GM12875 (cell line): ENCODE results near the gene EVX2.

Experiments
- H3K4me3 ChIP-seq: one replicate; pipeline ENCODE4 v1.5.1; 2011; ENCODE audit warnings: low read depth, low read length, control low read depth
- TF ChIP-seq, protein P1 (sequence below): IDR thresholded peaks from 2 replicates; pipeline ENCODE4 v1.5.1; 2011; ENCODE audit warnings: low read depth, mild to moderate bottlenecking, control low read depth, inconsistent platforms, low read length, moderate library complexity, borderline replicate concordance; ENCODE audit not compliant: insufficient read depth

Gene EVX2

DNA sequence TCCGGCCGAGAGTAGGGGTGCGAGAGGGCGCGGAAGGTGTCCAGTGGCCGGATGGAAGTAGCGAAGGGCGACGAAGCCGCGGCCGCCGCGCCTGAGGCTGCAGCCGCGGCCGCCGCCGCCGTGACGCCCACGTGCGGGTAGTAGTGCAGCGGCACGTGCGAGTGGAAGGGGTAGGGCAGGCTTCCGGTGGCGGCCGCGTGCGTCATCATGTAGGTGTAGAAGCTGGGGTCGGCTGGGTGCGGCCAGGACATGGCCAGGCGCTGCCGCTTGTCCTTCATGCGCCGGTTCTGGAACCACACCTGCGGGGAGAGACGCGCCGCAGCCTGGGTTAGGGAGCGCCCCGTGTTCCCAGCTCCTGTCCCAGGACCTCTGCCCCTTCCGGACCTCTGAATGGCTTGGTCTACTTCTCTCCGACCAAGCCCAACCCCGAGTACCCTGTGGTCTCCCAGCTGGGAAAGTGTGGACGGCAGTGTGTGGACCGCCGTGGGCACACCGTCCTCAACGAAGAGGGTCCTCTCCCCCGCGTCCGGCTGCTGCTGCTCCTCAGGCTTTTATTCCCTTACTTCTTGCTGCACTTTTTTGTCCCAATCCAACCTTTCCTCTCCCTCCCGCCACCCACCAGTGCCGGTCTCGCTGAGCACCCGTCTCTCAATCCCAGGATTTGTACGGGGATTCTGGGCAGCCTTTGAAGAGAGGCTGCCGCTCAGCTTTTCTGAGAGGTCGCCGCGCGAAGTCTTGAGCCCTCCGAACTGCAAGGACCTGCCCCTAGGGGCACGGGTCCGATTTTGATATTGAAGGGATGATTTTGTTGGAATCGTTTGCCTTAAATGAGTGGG lies 3.0 kb downstream of the EVX2 start:
- TF ChIP-seq, protein P1, sequence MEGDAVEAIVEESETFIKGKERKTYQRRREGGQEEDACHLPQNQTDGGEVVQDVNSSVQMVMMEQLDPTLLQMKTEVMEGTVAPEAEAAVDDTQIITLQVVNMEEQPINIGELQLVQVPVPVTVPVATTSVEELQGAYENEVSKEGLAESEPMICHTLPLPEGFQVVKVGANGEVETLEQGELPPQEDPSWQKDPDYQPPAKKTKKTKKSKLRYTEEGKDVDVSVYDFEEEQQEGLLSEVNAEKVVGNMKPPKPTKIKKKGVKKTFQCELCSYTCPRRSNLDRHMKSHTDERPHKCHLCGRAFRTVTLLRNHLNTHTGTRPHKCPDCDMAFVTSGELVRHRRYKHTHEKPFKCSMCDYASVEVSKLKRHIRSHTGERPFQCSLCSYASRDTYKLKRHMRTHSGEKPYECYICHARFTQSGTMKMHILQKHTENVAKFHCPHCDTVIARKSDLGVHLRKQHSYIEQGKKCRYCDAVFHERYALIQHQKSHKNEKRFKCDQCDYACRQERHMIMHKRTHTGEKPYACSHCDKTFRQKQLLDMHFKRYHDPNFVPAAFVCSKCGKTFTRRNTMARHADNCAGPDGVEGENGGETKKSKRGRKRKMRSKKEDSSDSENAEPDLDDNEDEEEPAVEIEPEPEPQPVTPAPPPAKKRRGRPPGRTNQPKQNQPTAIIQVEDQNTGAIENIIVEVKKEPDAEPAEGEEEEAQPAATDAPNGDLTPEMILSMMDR, result no peak
- no peak overlapping the region for H3K4me3 ChIP-seq

DNA sequence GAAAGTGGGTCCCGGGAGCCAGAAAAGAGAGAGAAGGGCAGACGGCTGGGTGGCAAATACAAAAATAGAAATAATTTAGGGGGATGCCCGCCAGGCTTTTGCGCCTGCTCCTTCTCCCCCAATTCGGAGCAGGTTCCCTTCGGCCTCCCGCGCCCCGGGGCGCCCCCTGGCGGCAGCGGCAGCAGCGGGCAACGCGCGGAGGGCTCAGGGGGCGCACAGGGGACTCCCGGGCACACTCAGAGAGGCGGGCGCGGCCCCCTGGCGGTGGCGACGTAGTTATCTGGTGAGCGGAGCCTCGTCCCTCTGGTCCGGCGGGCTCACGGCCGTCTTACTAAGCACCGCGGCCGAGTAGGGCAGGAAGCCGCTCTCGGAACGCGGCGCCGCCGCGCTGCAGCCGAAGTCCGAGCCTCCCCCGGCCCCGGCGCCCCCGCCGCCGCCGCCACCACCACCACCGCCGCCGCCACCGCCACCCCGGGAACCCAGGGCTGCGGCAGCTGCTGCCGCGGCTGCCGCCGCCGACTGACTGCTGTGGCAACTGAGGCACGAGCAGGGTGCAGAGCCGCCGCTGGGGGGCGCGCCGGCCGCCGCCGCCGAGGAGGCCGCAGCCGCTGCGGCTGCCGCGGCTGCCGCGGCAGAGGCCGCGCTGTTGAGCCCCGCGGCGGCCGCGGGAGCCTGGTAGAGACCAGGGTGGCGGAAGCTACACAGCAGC lies 3.8 kb downstream of the EVX2 start:
- no peak overlapping the region for H3K4me3 ChIP-seq
- TF ChIP-seq, protein P1, result peak; percentile 72

DNA sequence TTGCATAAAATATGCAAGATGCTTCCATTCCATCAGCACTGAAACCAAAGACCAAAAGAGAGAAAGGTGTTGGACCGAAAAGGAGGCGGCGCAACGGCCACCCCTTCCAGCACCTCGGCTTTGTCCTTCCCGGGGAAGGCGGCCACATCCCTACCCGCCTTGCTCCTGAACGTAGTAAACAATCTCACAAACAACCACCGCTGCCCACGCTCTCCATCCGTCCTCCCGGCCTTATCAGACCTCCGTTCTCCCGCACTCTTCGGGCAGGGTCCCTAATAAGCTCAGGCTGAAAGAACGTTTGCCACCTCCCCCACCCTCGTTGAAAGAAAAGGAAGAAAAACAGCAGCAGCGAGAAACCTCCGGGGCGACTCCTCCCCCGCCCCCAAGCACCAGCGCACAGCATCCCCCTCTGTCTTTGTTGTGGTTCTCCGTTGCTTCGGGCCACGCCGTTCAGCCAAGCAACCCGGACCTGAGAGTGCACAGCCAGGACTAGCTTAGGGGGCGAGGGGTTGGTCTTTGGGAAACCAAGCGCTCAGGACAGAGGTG lies 4.4 kb downstream of the EVX2 start:
- H3K4me3 ChIP-seq, result no peak overlapping the region
- TF ChIP-seq, protein P1, result no peak

DNA sequence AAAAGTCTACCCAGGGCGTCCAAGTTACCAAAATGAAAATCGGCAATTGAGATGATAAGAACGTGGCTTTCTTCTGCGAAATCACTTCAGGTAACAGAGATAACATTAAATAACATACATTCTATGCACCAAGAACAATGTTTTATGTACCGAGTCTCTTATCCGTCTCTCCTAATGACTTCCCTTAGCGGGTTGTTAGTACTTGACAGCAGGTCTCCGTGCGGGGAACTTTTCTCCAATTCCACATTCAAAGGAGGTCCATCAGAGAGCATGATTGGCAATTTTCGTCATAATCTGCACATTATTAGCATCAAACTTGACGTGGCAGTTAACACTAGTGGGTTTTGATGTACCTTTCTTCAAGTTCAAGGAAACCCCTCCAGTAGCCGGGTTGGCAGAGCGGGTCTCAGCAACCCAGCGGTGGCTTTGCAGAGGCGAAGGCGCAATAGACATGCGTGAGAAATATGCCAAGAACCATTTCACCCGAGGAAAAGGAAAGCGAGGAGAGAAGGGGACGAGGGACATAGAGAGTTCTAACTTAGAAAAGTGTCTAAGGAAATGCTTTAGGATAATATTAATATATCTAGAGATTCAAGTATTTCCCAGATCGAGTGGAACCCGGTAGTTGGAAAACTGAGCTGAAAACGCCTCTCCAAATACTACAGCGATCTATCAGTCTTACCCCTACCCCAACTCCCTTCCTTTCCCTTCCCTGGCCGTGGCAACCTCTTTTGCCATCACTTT lies 5.0 kb downstream of the EVX2 start:
- no peak overlapping the region for H3K4me3 ChIP-seq

DNA sequence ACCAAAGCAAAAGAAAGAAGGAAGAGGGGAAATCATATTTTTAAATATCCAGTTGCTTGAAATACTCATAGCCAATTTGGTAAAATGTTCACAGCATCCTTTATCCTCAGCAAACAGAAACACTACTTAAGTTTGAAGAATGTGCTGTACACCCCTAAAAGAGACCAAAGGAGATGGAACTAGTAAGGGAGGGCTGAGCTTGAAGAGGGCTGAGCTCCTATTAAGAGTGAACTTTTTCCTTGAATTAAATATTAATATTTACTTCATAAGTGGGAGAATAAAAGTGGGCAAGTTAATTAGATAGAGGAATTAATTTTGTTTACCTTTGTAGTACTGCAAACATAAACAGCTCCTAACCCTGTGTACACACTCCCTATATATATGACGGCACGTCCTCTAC lies 7.0 kb downstream of the EVX2 start:
- TF ChIP-seq, protein P1, result no peak

More for the DNA sequence above, 5.0 kb downstream of the EVX2 start:
- TF ChIP-seq, protein P1, result no peak

DNA sequence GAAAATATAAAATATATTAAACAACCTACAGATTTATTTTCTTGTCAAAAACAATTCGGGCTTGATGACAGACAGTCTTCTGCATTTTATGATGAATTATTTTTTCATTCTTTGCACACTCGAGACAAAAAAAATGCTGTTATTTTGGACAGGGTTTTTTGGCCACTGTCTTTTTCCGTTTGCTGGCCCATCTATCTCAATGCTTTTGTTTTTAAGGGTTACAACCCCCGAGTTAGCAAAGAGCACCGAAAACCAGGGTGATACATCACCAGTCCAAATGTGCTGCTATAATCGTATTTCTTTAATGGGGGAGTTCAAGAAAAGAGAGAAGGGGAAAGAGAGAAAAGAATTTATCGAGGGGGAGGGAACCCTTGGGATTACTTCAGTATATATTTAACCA lies 7.7 kb downstream of the EVX2 start:
- H3K4me3 ChIP-seq, result no peak overlapping the region
- TF ChIP-seq, protein P1, result no peak

More for the DNA sequence above, 7.0 kb downstream of the EVX2 start:
- no peak overlapping the region for H3K4me3 ChIP-seq
